ENCODE measurements around the gene GSTM4. TPM values are rescaled to one million over a fixed set of nuclear protein-coding genes. Genes with fewer than 3 reads are reported as not detected.

The GSTM4 gene
- total RNA-seq, 1 experiment from 2014 or later, result 31.2 TPM

DNA sequence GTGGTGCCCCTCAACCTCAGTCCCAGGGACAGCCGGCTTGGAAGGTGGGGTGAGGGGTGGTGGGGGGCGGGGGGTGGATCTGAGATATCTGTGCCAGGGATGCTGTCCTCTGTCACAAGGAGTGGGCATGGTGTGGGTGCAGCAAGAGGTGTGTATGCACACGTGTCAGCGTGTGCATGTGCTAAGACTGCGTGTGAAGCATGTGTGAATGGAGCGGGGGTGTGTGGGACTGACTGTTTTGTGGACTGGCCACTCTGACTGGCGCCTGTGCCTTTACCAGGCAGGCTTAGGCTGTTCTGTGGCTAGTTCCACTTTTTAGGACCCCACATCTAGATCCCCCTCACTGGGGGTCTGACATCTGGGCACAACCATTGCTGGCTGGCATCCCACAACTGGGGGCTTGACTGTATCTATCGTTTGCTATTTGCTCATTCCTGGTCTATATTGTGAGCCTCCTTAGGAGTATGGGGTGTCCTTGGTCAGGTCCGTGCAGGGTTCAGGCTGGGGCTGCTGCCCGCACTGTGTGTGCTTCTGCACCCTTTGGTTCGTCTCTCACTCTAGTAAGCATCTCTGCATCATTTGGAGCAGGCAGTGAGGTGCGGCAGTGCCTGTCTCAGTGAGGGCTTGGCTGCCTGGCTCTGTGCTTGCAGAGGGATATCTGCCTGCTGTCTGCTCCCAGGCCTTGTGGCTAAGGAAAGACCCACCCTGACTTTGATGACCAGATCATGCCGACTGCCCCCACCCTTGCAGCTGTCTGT lies 34.3 kb upstream of the GSTM4 start:
- peak overlapping the region; percentile 96 for H3K4me3 ChIP-seq (ENCODE audit: insufficient read depth, low read depth, low read length)
- peak; percentile 33 for DNase-seq
- no peaks in the 10 kb centered on the region; the same call in 1 of the 2 replicates for H3K36me3 ChIP-seq (replicated peaks; ENCODE audit: control insufficient read depth, insufficient read depth, low read length)
- no peaks in the 10 kb centered on the region for H3K27me3 ChIP-seq (ENCODE audit: control insufficient read depth, insufficient read depth, low read length)

GRCh38 chr1:109622137-109622892 lies 33.6 kb upstream of the GSTM4 start:
- no peak for DNase-seq
- no peaks in the 10 kb centered on the region for H3K27me3 ChIP-seq (ENCODE audit: control insufficient read depth, insufficient read depth, low read length)
- H3K36me3 ChIP-seq (replicated peaks; ENCODE audit: control insufficient read depth, insufficient read depth, low read length), result peaks cover 4% of the 10 kb centered on the region
- no peak overlapping the region for H3K4me3 ChIP-seq (ENCODE audit: insufficient read depth, low read depth, low read length)

- H3K27me3 ChIP-seq (ENCODE audit: control insufficient read depth, insufficient read depth, low read length), result no peaks in the 10 kb centered on the region
- H3K4me3 ChIP-seq (ENCODE audit: insufficient read depth, low read depth, low read length), result no peak overlapping the region
- H3K36me3 ChIP-seq (replicated peaks; ENCODE audit: control insufficient read depth, insufficient read depth, low read length), result peaks cover 6% of the 10 kb centered on the region
- peak; percentile 55 for DNase-seq
Observed at GRCh38 chr1:109622895-109623294, 33.0 kb upstream of the GSTM4 start.

DNA sequence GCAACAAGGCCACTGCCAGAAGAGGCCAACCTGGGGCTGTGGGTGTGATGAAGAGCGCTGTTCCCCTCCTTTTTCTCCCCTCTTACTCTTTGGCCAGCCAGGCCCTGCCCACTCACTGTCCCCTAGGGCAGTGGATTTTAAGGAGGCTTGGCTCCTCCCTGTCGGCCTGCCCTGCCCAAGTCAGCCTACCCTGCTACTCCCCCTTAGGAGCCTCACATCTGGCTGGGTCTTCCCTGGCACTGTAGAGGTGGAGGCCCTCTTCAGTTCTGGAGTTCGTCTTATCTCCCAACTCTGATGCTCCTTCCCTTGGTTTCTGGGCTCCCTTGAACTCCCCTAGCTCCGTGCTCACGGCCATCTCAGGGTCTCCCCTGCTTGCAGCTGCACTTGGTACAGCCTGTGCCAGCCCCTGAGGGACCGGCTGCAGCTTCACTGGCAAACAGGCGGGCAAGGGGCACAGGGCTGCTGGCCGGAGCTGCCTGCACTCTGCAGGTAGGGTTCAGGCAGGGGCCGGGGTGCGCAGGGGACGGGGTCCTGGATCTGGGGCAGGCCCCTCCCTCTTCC lies 32.2 kb upstream of the GSTM4 start:
- Histone ChIP-seq H3K4me3 (ENCODE audit: insufficient read depth, low read depth, low read length) (no peak overlapping the region), H3K36me3 (replicated peaks; ENCODE audit: control insufficient read depth, insufficient read depth, low read length) (peaks cover 8% of the 10 kb centered on the region), H3K27me3 (ENCODE audit: control insufficient read depth, insufficient read depth, low read length) (no peaks in the 10 kb centered on the region)
- peak; percentile 42 for DNase-seq

GRCh38 chr1:109624201-109625010 lies 31.5 kb upstream of the GSTM4 start:
- Histone ChIP-seq H3K36me3 (replicated peaks; ENCODE audit: control insufficient read depth, insufficient read depth, low read length) (peaks cover 8% of the 10 kb centered on the region), H3K27me3 (ENCODE audit: control insufficient read depth, insufficient read depth, low read length) (no peaks in the 10 kb centered on the region), H3K4me3 (ENCODE audit: insufficient read depth, low read depth, low read length) (no peak overlapping the region)
- DNase-seq, result peak; percentile 56

DNA sequence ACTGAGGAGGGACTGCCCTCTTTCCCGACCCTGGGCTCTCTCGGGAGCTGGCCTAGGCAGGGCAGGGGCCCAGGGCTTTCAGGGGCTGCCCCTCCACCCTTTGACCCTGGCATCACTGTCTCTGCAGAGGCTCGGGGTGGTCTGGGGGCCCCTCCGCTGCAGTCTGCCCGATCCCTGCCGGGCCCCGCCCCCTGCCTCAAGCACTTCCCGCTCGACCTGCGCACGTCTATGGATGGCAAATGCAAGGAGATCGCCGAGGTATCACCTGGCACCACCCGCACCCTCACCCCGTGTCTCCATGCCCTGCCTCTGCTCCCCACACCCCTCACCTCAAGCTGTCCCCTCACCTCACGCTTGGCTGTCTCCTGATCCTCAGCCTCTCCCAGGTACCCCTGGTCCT lies 30.7 kb upstream of the GSTM4 start:
- no peaks in the 10 kb centered on the region for H3K27me3 ChIP-seq (ENCODE audit: control insufficient read depth, insufficient read depth, low read length)
- no peak overlapping the region for H3K4me3 ChIP-seq (ENCODE audit: insufficient read depth, low read depth, low read length)
- peak; percentile 67 for DNase-seq
- peaks cover 8% of the 10 kb centered on the region for H3K36me3 ChIP-seq (replicated peaks; ENCODE audit: control insufficient read depth, insufficient read depth, low read length)

DNA sequence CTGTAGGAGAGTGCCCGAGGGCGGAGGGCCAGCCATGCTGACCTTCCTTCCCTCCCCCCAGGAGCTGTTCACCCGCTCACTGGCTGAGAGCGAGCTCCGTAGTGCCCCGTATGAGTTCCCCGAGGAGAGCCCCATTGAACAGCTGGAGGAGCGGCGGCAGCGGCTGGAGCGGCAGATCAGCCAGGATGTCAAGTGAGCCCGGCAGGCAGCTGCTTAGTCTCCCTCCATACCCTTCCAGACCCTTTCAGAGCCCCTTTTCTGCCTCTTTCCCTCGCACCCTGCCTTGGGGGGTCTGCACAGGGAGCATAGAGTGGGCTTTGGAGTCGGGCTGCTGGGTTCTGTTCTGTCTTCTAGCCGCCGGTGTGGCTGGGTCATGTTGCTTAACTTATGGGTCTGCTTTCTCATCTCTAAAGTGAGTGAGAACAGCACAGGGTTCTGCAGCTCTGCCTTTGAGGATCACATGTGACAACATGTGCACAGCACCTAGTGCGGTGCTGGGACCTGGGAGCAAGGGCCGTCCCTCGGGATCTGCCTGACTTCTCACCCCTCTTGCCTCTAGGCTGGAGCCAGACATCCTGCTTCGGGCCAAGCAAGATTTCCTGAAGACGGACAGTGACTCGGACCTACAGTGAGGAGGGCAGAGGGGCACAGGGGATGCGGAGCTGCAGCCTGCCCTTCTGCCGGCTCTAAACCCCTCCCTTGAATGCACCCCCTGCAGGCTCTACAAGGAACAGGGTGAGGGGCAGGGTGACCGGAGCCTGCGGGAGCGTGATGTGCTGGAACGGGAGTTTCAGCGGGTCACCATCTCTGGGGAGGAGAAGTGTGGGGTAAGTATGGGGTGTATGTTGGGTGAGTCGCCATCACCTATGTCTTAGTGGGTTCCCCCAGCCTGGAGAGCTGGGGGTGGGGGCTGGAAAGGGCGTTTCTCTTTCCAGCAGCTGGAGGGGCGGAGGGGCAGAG lies 30.0 kb upstream of the GSTM4 start:
- Histone ChIP-seq H3K4me3 (ENCODE audit: insufficient read depth, low read depth, low read length) (no peak overlapping the region), H3K36me3 (replicated peaks; ENCODE audit: control insufficient read depth, insufficient read depth, low read length) (peaks cover 9% of the 10 kb centered on the region), H3K27me3 (ENCODE audit: control insufficient read depth, insufficient read depth, low read length) (no peaks in the 10 kb centered on the region)
- DNase-seq, result peak; percentile 69

- peaks cover 14% of the 10 kb centered on the region for H3K36me3 ChIP-seq (replicated peaks; ENCODE audit: control insufficient read depth, insufficient read depth, low read length)
- peak; percentile 29 for DNase-seq
- H3K27me3 ChIP-seq (ENCODE audit: control insufficient read depth, insufficient read depth, low read length), result no peaks in the 10 kb centered on the region
- H3K4me3 ChIP-seq (ENCODE audit: insufficient read depth, low read depth, low read length), result no peak overlapping the region
Observed at GRCh38 chr1:109626682-109627408, 29.1 kb upstream of the GSTM4 start.

GRCh38 chr1:109627692-109628399 lies 28.1 kb upstream of the GSTM4 start:
- no peak for DNase-seq
- Histone ChIP-seq H3K4me3 (ENCODE audit: insufficient read depth, low read depth, low read length) (no peak overlapping the region), H3K36me3 (replicated peaks; ENCODE audit: control insufficient read depth, insufficient read depth, low read length) (peaks cover 14% of the 10 kb centered on the region), H3K27me3 (ENCODE audit: control insufficient read depth, insufficient read depth, low read length) (no peaks in the 10 kb centered on the region)

GRCh38 chr1:109628540-109629321 lies 27.2 kb upstream of the GSTM4 start:
- no peaks in the 10 kb centered on the region for H3K27me3 ChIP-seq (ENCODE audit: control insufficient read depth, insufficient read depth, low read length)
- no peak overlapping the region for H3K4me3 ChIP-seq (ENCODE audit: insufficient read depth, low read depth, low read length)
- peaks cover 14% of the 10 kb centered on the region for H3K36me3 ChIP-seq (replicated peaks; ENCODE audit: control insufficient read depth, insufficient read depth, low read length)
- DNase-seq, result peak; percentile 30

- no peak for DNase-seq
Observed at GRCh38 chr1:109629372-109630030, 26.4 kb upstream of the GSTM4 start.

More at GRCh38 chr1:109629372-109630030, 26.4 kb upstream of the GSTM4 start:
- Histone ChIP-seq H3K36me3 (replicated peaks; ENCODE audit: control insufficient read depth, insufficient read depth, low read length) (peaks cover 14% of the 10 kb centered on the region), H3K4me3 (ENCODE audit: insufficient read depth, low read depth, low read length) (no peak overlapping the region), H3K27me3 (ENCODE audit: control insufficient read depth, insufficient read depth, low read length) (no peaks in the 10 kb centered on the region)
